Esophagus (tissue), 2 donors: ENCODE data around the gene DDX28. TPM values are rescaled to one million over a fixed set of nuclear protein-coding genes. Genes with fewer than 3 reads are reported as not detected.

Experiments used
- H3K27ac ChIP-seq, 2 donors: one replicate each; pipeline ENCODE4 v1.5.1; 2013; ENCODE audit warnings: low read depth in 2 of 2, mild to moderate bottlenecking in 2 of 2, inconsistent platforms in 1 of 2, low read length in 1 of 2, moderate library complexity in 1 of 2
- H3K27me3 ChIP-seq, 2 donors: one replicate each; pipeline ENCODE4 v1.6.1; 2013; ENCODE audit warnings: low read length in 2 of 2, control low read depth in 1 of 2, mild to moderate bottlenecking in 1 of 2; ENCODE audit not compliant: insufficient read depth in 2 of 2, control insufficient read depth in 1 of 2
- H3K36me3 ChIP-seq, 2 donors: one replicate each; pipeline ENCODE4 v1.6.1; 2013; ENCODE audit warnings: low read length in 1 of 2; ENCODE audit not compliant: control insufficient read depth in 2 of 2, insufficient read depth in 2 of 2
- H3K4me1 ChIP-seq, 2 donors: one replicate each; pipeline ENCODE4 v1.6.1; 2013; ENCODE audit warnings: low read length in 1 of 2; ENCODE audit not compliant: control insufficient read depth in 2 of 2, insufficient read depth in 2 of 2
- H3K4me3 ChIP-seq, 2 donors: one replicate each; pipeline ENCODE4 v1.5.1; 2013; ENCODE audit warnings: low read length in 2 of 2, mild to moderate bottlenecking in 2 of 2, low read depth in 1 of 2, moderate library complexity in 1 of 2
- H3K9me3 ChIP-seq, 2 donors: one replicate each; pipeline ENCODE4 v1.6.1; 2013; ENCODE audit warnings: mild to moderate bottlenecking in 2 of 2, low read depth in 1 of 2, low read length in 1 of 2, moderate library complexity in 1 of 2; ENCODE audit not compliant: control insufficient read depth in 2 of 2, insufficient read depth in 1 of 2
- WGBS, 2 donors: extraction: QIAGEN DNeasy Blood & Tissue Kit; methylation state at CpG; one replicate each; pipeline ENCODE4 v1.1.7; 2013; 5-methylcytosine and 5-hydroxymethylcytosine counted together
- polyA plus RNA-seq, 2 donors: library from polyadenylated mRNA; stranded (reverse); fragments of 200-250 nt; gene quantifications; one replicate each; pipeline ENCODE4 v1.2.3, GENCODE V29; 2013
- donor health status: healthy with polysubstance abuse.
- donor health status: Bipolar disorder and iron deficiency.

The DDX28 gene
- polyA plus RNA-seq, 2 donors = 4.0 to 13.1 TPM

GRCh38 chr16:67988675-67989074 is 34.4 kb downstream of the DDX28 start:
- peaks cover 0 to 4% of the 10 kb centered on the region in 2 donors for H3K36me3 ChIP-seq
- H3K4me1 ChIP-seq = peaks cover 0 to 12% of the 10 kb centered on the region in 2 donors
- no peaks in the 10 kb centered on the region for H3K9me3 ChIP-seq
- no peak overlapping the region for H3K27ac ChIP-seq
- no peaks in the 10 kb centered on the region for H3K27me3 ChIP-seq
- H3K4me3 ChIP-seq = no peak overlapping the region
- 75 to 88% methylated on average over 3 of the region's 3 CpGs for WGBS, 2 donors

GRCh38 chr16:67987460-67988160 is 35.4 kb downstream of the DDX28 start:
- Histone ChIP-seq H3K36me3 (peaks cover 0 to 4% of the 10 kb centered on the region in 2 donors), H3K4me3 (no peak overlapping the region), H3K4me1 (peaks cover 0 to 3% of the 10 kb centered on the region in 2 donors), H3K27me3 (no peaks in the 10 kb centered on the region), H3K9me3 (no peaks in the 10 kb centered on the region), H3K27ac (no peak overlapping the region)
- 74 to 78% methylated on average over 11 of the region's 11 CpGs for WGBS, 2 donors

- peaks cover 0 to 4% of the 10 kb centered on the region in 2 donors for H3K36me3 ChIP-seq
- H3K27ac ChIP-seq = no peak overlapping the region
- H3K4me1 ChIP-seq = peaks cover 0 to 2% of the 10 kb centered on the region in 2 donors
- H3K9me3 ChIP-seq = no peaks in the 10 kb centered on the region
- H3K27me3 ChIP-seq = no peaks in the 10 kb centered on the region
- 87 to 89% methylated on average over 5 of the region's 5 CpGs for WGBS, 2 donors
- H3K4me3 ChIP-seq = no peak overlapping the region
Measured at GRCh38 chr16:67986949-67987348, 36.1 kb downstream of the DDX28 start.

- Histone ChIP-seq H3K4me3 (no peak overlapping the region), H3K27ac (no peak overlapping the region), H3K36me3 (no peaks in the 10 kb centered on the region), H3K9me3 (no peaks in the 10 kb centered on the region), H3K27me3 (no peaks in the 10 kb centered on the region), H3K4me1 (peaks cover 0 to 2% of the 10 kb centered on the region in 2 donors)
- 93 to 95% methylated on average over 49 of the region's 49 CpGs for WGBS, 2 donors
Measured at GRCh38 chr16:67982011-67982696, 40.9 kb downstream of the DDX28 start.

GRCh38 chr16:67979955-67980678 is 42.9 kb downstream of the DDX28 start, which contains the start of gene DPEP3:
TSS of gene DPEP3 (minus strand) at chr16:67980499. CDS start at chr16:67980380, 119 bp downstream.
- no peaks in the 10 kb centered on the region for H3K36me3 ChIP-seq
- whole genome bisulfite sequencing, 2 donors = 64 to 67% methylated on average over 61 to 62 of the region's 62 CpGs
- no peak within 1 kb of the TSS for H3K27ac ChIP-seq
- H3K4me1 ChIP-seq = peaks cover 0 to 2% of the 10 kb centered on the region in 2 donors
- H3K4me3 ChIP-seq = no peak within 1 kb of the TSS
- H3K9me3 ChIP-seq = no peaks in the 10 kb centered on the region
- H3K27me3 ChIP-seq = no peaks in the 10 kb centered on the region

- H3K36me3 ChIP-seq = no peaks in the 10 kb centered on the region
- H3K27me3 ChIP-seq = no peaks in the 10 kb centered on the region
- no peaks in the 10 kb centered on the region for H3K9me3 ChIP-seq
- H3K4me1 ChIP-seq = no peaks in the 10 kb centered on the region
- no peak overlapping the region for H3K27ac ChIP-seq
- H3K4me3 ChIP-seq = no peak overlapping the region
- WGBS, 2 donors = 78 to 85% methylated on average over 9 of the region's 9 CpGs
Measured at GRCh38 chr16:67977469-67978227, 45.4 kb downstream of the DDX28 start.

- H3K27me3 ChIP-seq = no peaks in the 10 kb centered on the region
- no peaks in the 10 kb centered on the region for H3K36me3 ChIP-seq
- no peak overlapping the region for H3K4me3 ChIP-seq
- H3K27ac ChIP-seq = no peak overlapping the region
- no peaks in the 10 kb centered on the region for H3K9me3 ChIP-seq
- 66 to 74% methylated on average over 5 of the region's 5 CpGs for WGBS, 2 donors
- H3K4me1 ChIP-seq = no peaks in the 10 kb centered on the region
Measured at GRCh38 chr16:67977005-67977404, 46.0 kb downstream of the DDX28 start.

GRCh38 chr16:67976205-67976604 is 46.8 kb downstream of the DDX28 start:
- Histone ChIP-seq H3K4me1 (no peaks in the 10 kb centered on the region), H3K4me3 (no peak overlapping the region), H3K27me3 (no peaks in the 10 kb centered on the region), H3K9me3 (no peaks in the 10 kb centered on the region), H3K27ac (no peak overlapping the region), H3K36me3 (no peaks in the 10 kb centered on the region)
- 92 to 94% methylated on average over 2 of the region's 2 CpGs for WGBS, 2 donors
